ENCODE data around the gene PREPL.

Gene PREPL

GRCh38 chr2:44295633-44296359 lies 65.5 kb downstream of the PREPL start:
- no peaks in the 10 kb centered on the region for H3K27me3 ChIP-seq (ENCODE audit: insufficient read depth, low read length)
- H4K20me1 ChIP-seq (ENCODE audit: insufficient read depth, low read length) = no peaks in the 10 kb centered on the region

GRCh38 chr2:44295113-44295512 lies 66.2 kb downstream of the PREPL start:
- Histone ChIP-seq H3K9ac (ENCODE audit: low read length) (no peak overlapping the region), H3K36me3 (ENCODE audit: insufficient read depth, low read length) (no peaks in the 10 kb centered on the region), H3K9me3 (ENCODE audit: low read length) (no peaks in the 10 kb centered on the region), H4K20me1 (ENCODE audit: insufficient read depth, low read length) (no peaks in the 10 kb centered on the region), H3K27ac (ENCODE audit: low read depth, low read length, poor library complexity, severe bottlenecking) (no peak overlapping the region), H3K79me2 (ENCODE audit: insufficient read depth, low read length) (no peaks in the 10 kb centered on the region), H3K4me2 (ENCODE audit: low read length) (no peak overlapping the region), H2AFZ (ENCODE audit: low read length) (no peak overlapping the region), H3F3A (ENCODE audit: insufficient read depth, low read length) (no peaks in the 10 kb centered on the region), H3K9me2 (ENCODE audit: low read depth, low read length) (no peaks in the 10 kb centered on the region), H3K4me3 (ENCODE audit: low read depth, low read length, poor library complexity, severe bottlenecking) (no peak overlapping the region), H3K27me3 (ENCODE audit: insufficient read depth, low read length) (no peaks in the 10 kb centered on the region), H3K4me1 (ENCODE audit: insufficient read depth, low read length, severe bottlenecking) (peaks cover 7% of the 10 kb centered on the region)
- no peak for TF ChIP-seq CTCF (IDR thresholded peaks at IDR 0.05; ENCODE audit: low read length)
- TF ChIP-seq EZH2 (IDR thresholded peaks at IDR 0.05; ENCODE audit: borderline replicate concordance, low read length) = no peak

More at GRCh38 chr2:44295633-44296359, 65.5 kb downstream of the PREPL start:
- Histone ChIP-seq H3K9me2 (ENCODE audit: low read depth, low read length) (no peaks in the 10 kb centered on the region), H3F3A (ENCODE audit: insufficient read depth, low read length) (no peaks in the 10 kb centered on the region), H3K79me2 (ENCODE audit: insufficient read depth, low read length) (no peaks in the 10 kb centered on the region), H3K27ac (ENCODE audit: low read depth, low read length, poor library complexity, severe bottlenecking) (no peak overlapping the region), H3K9ac (ENCODE audit: low read length) (no peak overlapping the region), H3K4me1 (ENCODE audit: insufficient read depth, low read length, severe bottlenecking) (peaks cover 7% of the 10 kb centered on the region), H3K4me3 (ENCODE audit: low read depth, low read length, poor library complexity, severe bottlenecking) (no peak overlapping the region), H3K9me3 (ENCODE audit: low read length) (no peaks in the 10 kb centered on the region), H3K4me2 (ENCODE audit: low read length) (no peak overlapping the region), H3K36me3 (ENCODE audit: insufficient read depth, low read length) (no peaks in the 10 kb centered on the region), H2AFZ (ENCODE audit: low read length) (no peak overlapping the region)
- TF ChIP-seq CTCF (IDR thresholded peaks at IDR 0.05; ENCODE audit: low read length) = peak; percentile 44; the same call in 1 of the 2 replicates
- no peak for TF ChIP-seq EZH2 (IDR thresholded peaks at IDR 0.05; ENCODE audit: borderline replicate concordance, low read length)

DNA sequence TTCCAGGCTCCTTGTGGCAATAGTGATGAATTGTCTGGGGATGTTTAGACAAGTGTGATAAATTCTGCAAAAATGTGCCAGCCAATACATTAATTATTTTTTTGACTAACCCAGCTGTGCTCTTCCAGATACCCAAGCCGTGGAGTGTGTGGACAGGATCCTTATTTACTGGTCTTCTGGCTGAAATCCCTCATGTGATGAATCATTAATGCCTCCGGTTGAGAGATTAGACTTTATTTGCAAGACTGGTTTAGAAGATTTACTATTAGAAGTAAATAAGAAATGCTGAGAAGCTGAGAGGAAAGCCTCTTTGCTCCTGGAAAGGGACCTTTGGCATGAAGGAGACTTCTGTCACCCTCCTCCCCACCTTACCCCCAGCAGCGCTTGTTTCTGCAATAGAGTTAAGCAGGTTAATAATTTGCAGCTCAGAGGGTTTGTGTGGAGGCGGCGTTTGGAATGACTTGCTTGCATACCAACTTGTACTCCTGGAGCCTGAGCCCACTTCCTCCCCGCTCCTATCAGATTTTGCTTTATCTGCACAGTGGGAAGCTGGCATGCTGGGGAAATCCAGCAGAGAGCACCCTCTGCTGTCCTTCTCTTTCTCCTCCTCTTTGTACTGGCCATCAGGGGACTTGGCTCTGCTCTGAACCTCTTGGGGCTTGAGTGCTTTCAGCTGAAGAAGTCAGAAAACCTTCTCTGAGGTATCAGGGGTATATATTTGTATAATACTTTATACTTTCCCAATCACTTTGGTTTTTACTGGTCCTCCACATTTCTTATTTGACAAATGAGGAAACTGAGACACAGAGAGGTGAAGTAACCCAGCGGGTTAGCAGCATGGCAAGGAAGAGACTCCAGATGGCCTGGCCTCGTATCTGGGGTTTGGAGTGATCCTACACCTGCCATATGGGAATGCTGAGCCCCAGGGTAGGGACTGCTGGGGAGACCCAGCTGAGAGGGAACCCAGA lies 69.7 kb downstream of the PREPL start:
- H3F3A ChIP-seq (ENCODE audit: insufficient read depth, low read length) = no peaks in the 10 kb centered on the region
- H3K4me3 ChIP-seq (ENCODE audit: low read depth, low read length, poor library complexity, severe bottlenecking) = no peak overlapping the region
- TF ChIP-seq CTCF (IDR thresholded peaks at IDR 0.05; ENCODE audit: low read length) = no peak
- TF ChIP-seq EZH2 (IDR thresholded peaks at IDR 0.05; ENCODE audit: borderline replicate concordance, low read length) = no peak
- no peak overlapping the region for H3K4me2 ChIP-seq (ENCODE audit: low read length)
- H3K4me1 ChIP-seq (ENCODE audit: insufficient read depth, low read length, severe bottlenecking) = peaks cover 7% of the 10 kb centered on the region
- H3K79me2 ChIP-seq (ENCODE audit: insufficient read depth, low read length) = no peaks in the 10 kb centered on the region
- no peak overlapping the region for H3K27ac ChIP-seq (ENCODE audit: low read depth, low read length, poor library complexity, severe bottlenecking)
- H3K9me2 ChIP-seq (ENCODE audit: low read depth, low read length) = no peaks in the 10 kb centered on the region
- no peak overlapping the region for H2AFZ ChIP-seq (ENCODE audit: low read length)
- H3K9ac ChIP-seq (ENCODE audit: low read length) = no peak overlapping the region
- H4K20me1 ChIP-seq (ENCODE audit: insufficient read depth, low read length) = no peaks in the 10 kb centered on the region
- H3K9me3 ChIP-seq (ENCODE audit: low read length) = no peaks in the 10 kb centered on the region
- no peaks in the 10 kb centered on the region for H3K27me3 ChIP-seq (ENCODE audit: insufficient read depth, low read length)
- H3K36me3 ChIP-seq (ENCODE audit: insufficient read depth, low read length) = no peaks in the 10 kb centered on the region

All from OCI-LY1 (cell line).